BLaER1 (cell line): Measurements from ENCODE around the gene LILRA6.
"Not testable (repeated sequence)": the region's sequence is repeated elsewhere in the genome, so short reads cannot be mapped to it uniquely, and the experiment has no call there.

Experiments
- H3K27ac ChIP-seq: shearing (Covaris generic); formaldehyde crosslinking; 2 replicates; pipeline ENCODE4 v1.8.1; 2022
- H3K27me3 ChIP-seq: shearing (Covaris generic); formaldehyde crosslinking; 2 replicates; pipeline ENCODE4 v1.8.1; 2022
- H3K36me3 ChIP-seq: shearing (Covaris generic); formaldehyde crosslinking; 2 replicates; pipeline ENCODE4 v1.8.1; 2022
- H3K4me1 ChIP-seq: shearing (Covaris generic); formaldehyde crosslinking; 2 replicates; pipeline ENCODE4 v1.8.1; 2022
- H3K4me2 ChIP-seq: shearing (Covaris generic); formaldehyde crosslinking; 2 replicates; pipeline ENCODE4 v1.8.1; 2022
- H3K4me3 ChIP-seq: shearing (Covaris generic); formaldehyde crosslinking; 2 replicates; pipeline ENCODE4 v1.8.1; 2022
- H3K9ac ChIP-seq: shearing (Covaris generic); formaldehyde crosslinking; 2 replicates; pipeline ENCODE4 v1.8.1; 2022
- H3K9me3 ChIP-seq: shearing (Covaris generic); formaldehyde crosslinking; 2 replicates; pipeline ENCODE4 v1.8.1; 2022
- H4K20me1 ChIP-seq: shearing (Covaris generic); formaldehyde crosslinking; 2 replicates; pipeline ENCODE4 v1.8.1; 2022
- Cebpa-rat ChIP-seq: shearing (Covaris generic); IDR thresholded peaks from 2 replicates; pipeline ENCODE4 v1.8.1; 2022

Gene LILRA6

DNA sequence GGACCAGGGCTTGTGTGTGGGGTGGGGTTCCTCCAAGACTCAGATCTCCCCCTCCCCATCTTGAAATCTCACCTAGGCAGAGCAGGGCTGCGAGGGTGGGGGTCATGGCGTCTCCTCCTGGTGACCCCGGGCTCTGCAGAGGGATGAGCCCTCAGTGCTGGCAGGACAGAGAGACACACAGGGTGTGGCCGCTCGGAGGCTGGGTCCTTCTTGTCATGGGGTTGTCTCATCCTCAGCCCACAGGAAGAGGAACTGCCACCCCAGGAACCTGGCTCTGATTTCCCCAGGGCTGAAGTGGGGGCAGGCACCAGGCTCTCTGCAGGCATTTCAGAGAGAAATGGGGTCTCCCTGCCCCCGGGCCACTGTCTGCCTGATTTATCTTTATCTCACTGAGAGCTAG lies at the start of gene LILRA6:
TSS of gene LILRA6 (minus strand) at position 145 of the 400 bp plus-strand sequence.
- not testable (repeated sequence) for H3K36me3 ChIP-seq, H3K9ac ChIP-seq, H3K27me3 ChIP-seq, H4K20me1 ChIP-seq, H3K9me3 ChIP-seq, H3K4me3 ChIP-seq
- Histone ChIP-seq H3K4me1 (peaks cover 39% of the 10 kb centered on the region), H3K4me2 (peak within 1 kb of the TSS; percentile 67), H3K27ac (0 out of 2 replicates have a peak within 1 kb of the TSS, but pooled peaks have one; percentile 13)

GRCh38 chr19:54289160-54289559 lies 46.6 kb upstream of the LILRA6 start:
- peak overlapping the region; percentile 70 for H3K27ac ChIP-seq
- not testable (repeated sequence) for H3K27me3 ChIP-seq

DNA sequence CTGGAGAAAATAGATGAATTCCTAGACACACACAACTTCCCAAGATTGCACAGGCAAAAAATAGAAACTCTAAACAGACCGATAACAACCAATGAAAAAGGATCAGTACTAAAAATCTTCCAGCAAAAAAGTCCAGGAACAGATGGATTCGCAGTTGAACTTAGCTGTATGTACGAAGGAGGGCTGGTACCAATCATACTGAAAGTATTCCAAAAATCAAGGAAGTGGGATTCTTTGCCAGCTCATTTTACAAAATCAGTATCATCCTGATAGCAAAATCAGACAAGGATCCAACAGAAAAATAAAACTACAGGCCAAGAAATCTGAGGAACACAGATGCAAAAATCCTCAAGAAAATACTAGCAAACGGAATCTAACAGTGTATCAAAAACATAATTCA lies 44.9 kb upstream of the LILRA6 start:
- no peaks in the 10 kb centered on the region for H3K27me3 ChIP-seq
- H3K9ac ChIP-seq = no peak overlapping the region
- H3K27ac ChIP-seq = peak overlapping the region; percentile 97; the same call in 1 of the 2 replicates
- H3K36me3 ChIP-seq = no peaks in the 10 kb centered on the region
- TF ChIP-seq Cebpa-rat = no peak
- peak overlapping the region; percentile 93 for H3K4me2 ChIP-seq
- H3K4me1 ChIP-seq = peaks cover 88% of the 10 kb centered on the region
- H4K20me1 ChIP-seq = no peaks in the 10 kb centered on the region
- H3K4me3 ChIP-seq = no peak overlapping the region
- H3K9me3 ChIP-seq = no peaks in the 10 kb centered on the region

More at GRCh38 chr19:54289160-54289559, 46.6 kb upstream of the LILRA6 start:
- H3K4me3 ChIP-seq, H3K36me3 ChIP-seq, H4K20me1 ChIP-seq, H3K9me3 ChIP-seq: not testable (repeated sequence)
- Histone ChIP-seq H3K9ac (peak overlapping the region; percentile 64; the same call in 1 of the 2 replicates), H3K4me1 (peaks cover 75% of the 10 kb centered on the region), H3K4me2 (peak overlapping the region; percentile 93)

DNA sequence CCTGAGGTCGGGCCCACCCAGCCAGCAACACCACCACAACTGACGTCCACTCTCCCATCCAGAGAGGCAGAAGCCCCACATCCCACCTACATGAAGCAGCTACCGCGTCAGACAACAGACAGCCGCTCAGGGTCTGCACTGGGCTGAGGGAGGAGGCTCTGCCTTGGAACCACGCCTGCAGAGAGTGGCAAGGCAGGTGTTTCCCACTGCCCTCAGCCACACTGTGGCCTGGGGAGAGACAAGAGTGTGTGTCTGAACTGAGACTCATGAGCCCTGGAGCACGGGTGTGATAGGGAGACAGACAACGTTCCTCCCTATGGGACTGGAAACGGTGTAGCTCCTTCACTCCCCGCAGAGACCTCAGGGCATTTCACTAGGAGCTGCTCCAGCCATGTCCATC lies 43.7 kb upstream of the LILRA6 start:
- H3K27me3 ChIP-seq, H3K9me3 ChIP-seq, H3K36me3 ChIP-seq, H4K20me1 ChIP-seq: not testable (repeated sequence)
- H3K4me1 ChIP-seq = peaks cover 92% of the 10 kb centered on the region
- H3K27ac ChIP-seq = peak overlapping the region; percentile 97
- peak overlapping the region; percentile 36 for H3K4me3 ChIP-seq
- H3K4me2 ChIP-seq = peak overlapping the region; percentile 93
- peak overlapping the region; percentile 86 for H3K9ac ChIP-seq

DNA sequence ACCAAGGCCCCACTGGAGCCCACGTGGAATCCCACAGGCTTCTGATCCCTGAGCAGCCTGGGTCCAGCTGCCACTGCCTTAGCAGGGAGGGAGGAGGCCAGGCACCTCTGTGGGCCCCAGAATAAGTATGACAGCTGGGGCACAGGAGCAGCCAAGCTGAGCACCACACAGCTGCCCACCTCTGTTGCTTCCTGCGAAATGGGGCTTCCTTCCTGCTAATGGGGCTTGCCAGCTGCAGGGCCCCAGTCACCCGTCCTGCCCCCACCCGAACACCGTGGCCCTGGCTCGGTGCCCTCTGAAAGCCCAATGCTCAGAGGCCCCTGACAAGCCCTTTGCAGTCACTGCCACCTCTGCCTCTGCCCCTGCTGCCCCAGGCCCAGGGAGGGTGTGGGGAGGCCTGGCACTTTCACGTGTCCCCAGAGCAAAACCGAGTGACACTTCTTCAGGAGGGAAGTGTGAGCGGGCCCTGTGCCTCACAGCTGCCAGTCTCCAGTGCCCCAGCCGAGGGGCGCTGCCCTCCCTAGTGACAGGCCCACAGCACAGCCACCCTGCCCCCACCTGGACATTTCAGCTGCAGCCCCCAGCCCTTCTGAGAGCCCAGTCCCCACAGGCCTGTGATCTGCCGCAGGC lies 43.0 kb upstream of the LILRA6 start:
- not testable (repeated sequence) for H3K36me3 ChIP-seq, H4K20me1 ChIP-seq, H3K27me3 ChIP-seq, H3K9me3 ChIP-seq
- H3K9ac ChIP-seq = peak overlapping the region; percentile 86
- peak overlapping the region; percentile 99 for H3K27ac ChIP-seq
- peaks cover 95% of the 10 kb centered on the region for H3K4me1 ChIP-seq
- peak overlapping the region; percentile 36 for H3K4me3 ChIP-seq
- H3K4me2 ChIP-seq = peak overlapping the region; percentile 93

GRCh38 chr19:54282686-54283470 lies 40.3 kb upstream of the LILRA6 start:
- Histone ChIP-seq H4K20me1 (no peaks in the 10 kb centered on the region), H3K4me3 (peak overlapping the region; percentile 62), H3K27me3 (no peaks in the 10 kb centered on the region), H3K4me2 (peak overlapping the region; percentile 80), H3K36me3 (no peaks in the 10 kb centered on the region), H3K9ac (peak overlapping the region; percentile 86), H3K27ac (peak overlapping the region; percentile 99), H3K9me3 (no peaks in the 10 kb centered on the region), H3K4me1 (peaks cover 95% of the 10 kb centered on the region)
- TF ChIP-seq Cebpa-rat = no peak; the same call in 1 of the 2 replicates

- H3K27me3 ChIP-seq, H3K36me3 ChIP-seq, H4K20me1 ChIP-seq, H3K9me3 ChIP-seq: not testable (repeated sequence)
- Histone ChIP-seq H3K4me3 (peak overlapping the region; percentile 62; the same call in 1 of the 2 replicates), H3K9ac (peak overlapping the region; percentile 86; the same call in 1 of the 2 replicates), H3K4me1 (peaks cover 93% of the 10 kb centered on the region), H3K4me2 (peak overlapping the region; percentile 80), H3K27ac (peak overlapping the region; percentile 99)
Measured at GRCh38 chr19:54281729-54282075, 39.1 kb upstream of the LILRA6 start.

- Histone ChIP-seq H3K4me2 (peak within 1 kb of the TSS; percentile 80), H3K9me3 (no peaks in the 10 kb centered on the region), H4K20me1 (no peaks in the 10 kb centered on the region), H3K9ac (peak within 1 kb of the TSS; percentile 86), H3K4me1 (peaks cover 88% of the 10 kb centered on the region), H3K36me3 (no peaks in the 10 kb centered on the region), H3K27ac (peak within 1 kb of the TSS; percentile 99), H3K4me3 (peak within 1 kb of the TSS; percentile 62), H3K27me3 (no peaks in the 10 kb centered on the region)
- no peak for TF ChIP-seq Cebpa-rat
Measured at GRCh38 chr19:54281007-54281728, 38.6 kb upstream of the LILRA6 start, which contains the start of gene LILRB2. Gene LILRB2 (minus strand): TSS chr19:54281110. CDS start chr19:54280496, 614 bp downstream.

DNA sequence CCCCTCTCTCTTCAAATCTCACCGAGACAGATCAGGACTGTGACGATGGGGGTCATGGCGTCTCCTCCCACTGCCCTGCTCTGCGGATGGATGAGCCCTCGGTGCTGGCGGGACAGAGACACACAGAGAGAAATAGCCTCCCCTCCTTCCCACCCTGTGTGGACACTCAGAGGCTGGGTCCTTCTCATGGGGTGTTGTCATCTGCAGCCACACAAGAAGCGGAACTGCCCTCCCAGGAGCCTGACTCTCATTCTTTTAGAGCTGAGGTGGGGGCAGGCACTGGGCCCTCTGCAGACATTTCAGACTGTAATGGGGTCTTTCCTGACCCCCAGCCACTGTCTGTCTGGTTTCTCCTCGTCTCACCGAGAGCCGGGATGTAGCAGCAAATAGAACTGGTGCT lies 37.9 kb upstream of the LILRA6 start:
- Histone ChIP-seq H3K4me2 (peak overlapping the region; percentile 80), H3K4me3 (peak overlapping the region; percentile 62), H3K9ac (peak overlapping the region; percentile 86), H3K4me1 (peaks cover 87% of the 10 kb centered on the region), H3K27ac (peak overlapping the region; percentile 99)
- H3K9me3 ChIP-seq, H3K36me3 ChIP-seq, H4K20me1 ChIP-seq, H3K27me3 ChIP-seq: not testable (repeated sequence)

DNA sequence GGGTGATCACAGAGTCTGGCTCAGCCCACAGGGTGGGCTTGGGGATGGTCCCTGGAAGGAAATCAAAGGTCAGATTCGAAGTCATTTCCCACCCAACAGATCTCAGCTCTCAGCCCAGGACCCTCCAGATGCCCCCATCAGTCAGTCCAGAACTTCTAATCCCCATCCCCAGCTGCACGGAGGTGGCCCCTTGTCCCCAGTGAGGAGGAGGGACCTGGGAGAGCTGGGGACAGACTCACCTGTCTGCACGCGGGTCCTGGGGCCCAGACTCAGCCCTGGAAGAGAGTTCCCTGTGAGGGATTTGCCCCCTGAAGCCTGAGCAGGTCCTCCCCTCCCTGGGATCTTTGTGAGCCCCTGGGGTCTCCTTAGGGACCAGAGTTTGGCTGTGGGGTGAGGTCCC lies 37.4 kb upstream of the LILRA6 start:
- not testable (repeated sequence) for H3K36me3 ChIP-seq, H4K20me1 ChIP-seq, H3K9me3 ChIP-seq, H3K27me3 ChIP-seq
- peak overlapping the region; percentile 99 for H3K27ac ChIP-seq
- peak overlapping the region; percentile 86 for H3K9ac ChIP-seq
- peaks cover 84% of the 10 kb centered on the region for H3K4me1 ChIP-seq
- H3K4me3 ChIP-seq = peak overlapping the region; percentile 62
- H3K4me2 ChIP-seq = peak overlapping the region; percentile 80
